Activated naive CD8-positive, alpha-beta T cell treated with anti-CD3 and anti-CD28 coated beads, Interleukin-2, amount 50 U/mL, for 16 hours (primary cell): Measurements from ENCODE around the gene ZDHHC11.
"Not testable (repeated sequence)": the region's sequence is repeated elsewhere in the genome, so short reads cannot be mapped to it uniquely, and the experiment has no call there.

Source experiments
- DNase-seq: peaks from one replicate; pipeline ENCODE4 v3.0.0-alpha.2; 2020; ENCODE audit warnings: low read depth, low spot score

The ZDHHC11 gene

GRCh38 chr5:807719-808514 lies 42.9 kb downstream of the ZDHHC11 start:
- DNase-seq, result not testable (repeated sequence)

DNA sequence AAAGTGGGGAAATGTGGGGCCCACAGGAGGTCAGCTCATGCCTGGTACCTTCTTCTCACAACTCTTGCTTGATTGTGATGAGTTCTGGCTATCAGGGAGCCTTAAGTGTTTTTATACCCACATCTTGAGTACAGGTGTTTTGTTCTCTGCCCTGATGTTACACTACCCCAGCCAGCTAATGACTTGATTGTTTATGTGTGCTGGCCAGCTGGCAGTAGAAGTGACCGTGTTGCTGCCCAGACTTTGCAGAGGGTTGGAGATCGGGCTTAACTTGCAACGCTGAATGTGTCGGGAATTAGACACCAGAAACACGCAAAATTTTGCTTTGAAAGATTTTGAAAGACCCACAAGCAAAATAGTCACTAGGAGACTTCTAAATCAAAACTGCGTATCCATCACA lies 49.3 kb downstream of the ZDHHC11 start:
- no peak for DNase-seq

- DNase-seq, result not testable (repeated sequence)
These were observed 49.7 kb downstream of the ZDHHC11 start for GRCh38 chr5:801055-801454.

- not testable (repeated sequence) for DNase-seq
These were observed 52.2 kb downstream of the ZDHHC11 start for GRCh38 chr5:798505-799138.

- DNase-seq, result not testable (repeated sequence)
These were observed 52.8 kb downstream of the ZDHHC11 start for GRCh38 chr5:797986-798385.

DNA sequence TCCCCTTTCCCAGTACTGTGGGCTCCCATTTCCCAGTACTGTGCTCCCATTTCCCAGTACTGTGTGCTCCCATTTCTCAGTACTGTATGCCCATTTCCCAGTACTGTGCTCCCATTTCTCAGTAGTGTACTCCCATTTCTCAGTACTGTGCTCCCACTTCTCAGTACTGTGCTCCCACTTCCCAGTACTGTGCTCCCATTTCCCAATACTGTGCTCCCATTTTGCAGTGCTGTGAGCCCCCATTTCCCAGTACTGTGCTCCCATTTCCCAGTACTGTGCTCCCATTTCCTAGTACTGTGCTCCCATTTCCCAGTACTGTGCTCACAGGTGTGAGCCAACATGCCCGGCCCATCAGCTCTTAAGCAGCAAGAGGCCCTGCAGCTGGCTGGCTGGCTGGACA lies 54.9 kb downstream of the ZDHHC11 start:
- DNase-seq, result not testable (repeated sequence)

DNA sequence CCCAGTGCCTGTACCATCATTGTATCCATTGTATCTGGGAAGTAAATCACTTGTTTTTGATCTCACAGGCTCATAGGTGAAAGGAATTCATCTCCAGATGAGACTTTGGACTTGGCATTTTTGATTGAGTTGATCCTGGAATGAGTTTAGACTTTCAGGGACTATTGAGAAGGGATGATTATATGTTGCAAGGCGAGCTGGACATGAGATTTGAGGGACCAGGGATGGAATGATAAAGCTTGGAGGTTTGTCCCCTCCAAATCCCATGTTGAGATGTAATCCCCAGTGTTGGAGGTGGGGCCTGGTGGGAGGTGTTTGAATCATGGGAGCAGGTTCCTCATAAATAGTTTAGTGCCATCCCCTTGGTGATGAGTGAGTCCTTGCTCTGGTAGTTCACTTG lies 55.8 kb downstream of the ZDHHC11 start:
- DNase-seq, result not testable (repeated sequence)

- not testable (repeated sequence) for DNase-seq
These were observed 62.1 kb downstream of the ZDHHC11 start for GRCh38 chr5:788703-789102.

- DNase-seq, result not testable (repeated sequence)
These were observed 62.9 kb downstream of the ZDHHC11 start for GRCh38 chr5:787857-788233.

DNA sequence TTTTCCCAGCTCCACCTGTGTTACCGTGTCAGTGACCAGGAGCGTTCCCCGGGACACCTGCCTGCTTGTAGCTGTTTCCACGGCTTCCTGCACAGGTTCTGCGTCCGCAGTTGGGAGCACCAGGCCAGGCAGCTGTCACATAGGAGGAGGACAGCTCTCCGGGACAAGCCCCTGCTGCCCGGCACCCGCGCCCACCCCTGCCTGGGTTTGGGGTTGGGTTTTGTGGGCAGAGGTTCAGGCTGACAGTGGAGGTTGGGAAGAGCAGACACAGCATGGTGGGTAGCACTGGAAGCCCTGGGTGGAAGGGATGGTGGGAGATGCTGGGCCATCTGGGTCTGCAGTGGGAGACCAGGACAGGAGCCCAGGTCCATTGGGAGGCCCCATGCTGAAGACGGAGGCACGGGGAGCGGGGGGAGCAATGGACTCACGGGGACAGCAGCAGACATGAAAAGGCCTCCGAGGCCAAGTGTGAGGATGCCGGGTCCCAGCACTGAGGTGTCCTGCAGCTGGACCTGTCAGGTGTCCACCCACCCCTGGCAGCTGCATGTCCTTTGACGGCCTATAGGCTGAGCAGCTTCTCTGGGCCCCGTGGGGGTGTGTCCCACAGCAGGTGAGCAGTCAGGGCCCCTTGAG lies 63.4 kb downstream of the ZDHHC11 start:
- DNase-seq, result not testable (repeated sequence)

GRCh38 chr5:785181-785705 lies 65.5 kb downstream of the ZDHHC11 start:
- not testable (repeated sequence) for DNase-seq

DNA sequence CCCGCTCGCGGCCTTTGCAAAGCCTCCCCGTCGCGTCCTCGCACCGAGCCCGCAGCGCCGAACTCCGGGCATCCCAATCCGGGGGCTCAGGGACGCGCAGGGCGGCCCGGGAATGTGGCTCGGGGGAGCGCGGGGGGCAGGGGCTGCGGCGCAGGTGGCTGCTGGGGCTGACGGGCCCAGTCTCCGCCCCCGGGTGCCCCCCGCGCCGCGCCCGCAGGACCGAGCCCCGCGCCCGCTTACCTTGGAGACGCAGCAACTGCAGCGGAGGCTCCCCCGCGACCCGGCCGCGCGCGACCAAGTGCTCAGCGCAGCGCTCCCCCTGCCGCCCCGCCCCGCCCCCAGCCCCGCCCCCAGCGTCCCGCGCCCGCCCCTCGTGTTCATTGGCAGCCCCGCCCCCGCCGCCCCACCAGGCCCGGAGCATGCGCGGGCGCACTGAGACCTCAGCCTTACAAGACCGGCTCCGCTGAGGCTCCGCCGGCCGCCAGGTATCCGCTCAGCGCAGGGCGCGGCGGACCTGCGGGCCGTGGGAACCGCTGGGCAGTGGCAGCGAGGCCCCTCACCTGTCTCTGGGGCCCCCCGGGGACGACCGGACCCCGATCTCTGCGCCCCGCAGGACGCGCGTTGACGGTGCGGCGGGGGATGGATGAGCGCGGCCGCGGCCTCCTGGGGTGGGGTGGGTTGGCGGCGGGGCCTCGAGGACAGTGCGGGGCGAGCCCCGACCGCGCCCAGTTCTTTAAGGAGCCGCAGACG lies 66.2 kb downstream of the ZDHHC11 start, which contains the start of gene ZDHHC11B:
Gene ZDHHC11B (minus strand): TSS at position 302 of the 750 bp plus-strand sequence. CDS start 17,810 bp downstream, outside the sequence.
- DNase-seq, result peak; percentile 94

- not testable (repeated sequence) for DNase-seq
These were observed 66.8 kb downstream of the ZDHHC11 start for GRCh38 chr5:783881-784427.

DNA sequence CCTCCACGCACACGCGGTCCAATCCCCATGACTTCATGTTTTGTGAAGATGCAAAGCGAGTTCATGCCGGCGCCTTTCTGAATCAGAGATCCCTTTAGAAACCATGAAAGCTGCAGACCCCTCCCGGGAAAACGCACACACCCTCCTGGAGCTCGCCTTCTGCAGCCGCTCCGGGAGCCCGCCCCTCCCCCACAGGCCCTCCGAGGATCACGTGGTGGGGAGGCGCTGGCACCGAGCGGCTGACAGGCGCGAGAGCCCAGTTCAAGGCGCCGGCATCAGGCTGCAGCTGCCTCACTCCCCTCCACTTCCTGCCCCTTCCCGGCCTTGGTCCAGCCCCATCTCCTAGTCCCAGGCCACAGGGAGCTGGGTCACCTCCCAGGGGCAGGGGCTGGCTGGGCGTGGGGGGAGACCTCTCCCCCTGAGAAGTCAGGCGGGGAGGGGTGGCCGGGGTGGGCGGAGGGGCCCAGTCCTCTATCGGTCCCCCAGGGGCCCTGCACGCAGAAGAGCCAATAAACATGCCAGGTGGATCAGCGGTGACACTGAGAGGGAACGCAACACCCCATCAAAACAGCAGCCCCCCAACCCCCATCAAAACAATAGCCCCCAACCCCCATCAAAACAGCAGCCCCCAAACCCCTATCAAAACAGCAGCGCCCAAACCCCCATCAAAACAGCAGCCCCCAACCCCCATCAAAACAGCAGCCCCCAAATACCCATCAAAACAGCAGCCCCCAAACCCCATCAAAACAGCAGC lies 67.6 kb downstream of the ZDHHC11 start:
- DNase-seq, result not testable (repeated sequence)

GRCh38 chr5:782356-782755 lies 68.4 kb downstream of the ZDHHC11 start:
- not testable (repeated sequence) for DNase-seq

GRCh38 chr5:780571-780970 lies 70.2 kb downstream of the ZDHHC11 start:
- not testable (repeated sequence) for DNase-seq

- not testable (repeated sequence) for DNase-seq
These were observed 71.8 kb downstream of the ZDHHC11 start for GRCh38 chr5:778967-779366.

DNA sequence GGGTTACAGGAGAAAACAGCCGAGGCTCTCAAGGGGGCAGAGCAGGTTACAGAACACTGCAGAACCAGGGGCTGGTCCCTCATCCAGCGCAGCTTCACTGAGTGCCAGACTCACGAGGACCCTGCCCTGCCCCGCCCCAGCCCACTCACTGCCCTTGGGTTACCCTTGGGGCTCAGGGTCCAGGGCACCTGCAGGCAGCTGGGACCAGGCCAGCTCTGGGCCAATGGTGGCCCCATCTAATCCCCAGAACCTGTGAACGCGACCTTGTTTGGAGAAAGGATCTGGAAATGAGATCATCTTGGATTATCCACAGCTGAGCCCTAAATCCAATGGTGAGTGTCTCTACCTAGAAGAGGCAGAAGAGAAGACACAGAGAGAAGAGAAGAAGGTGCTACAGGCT lies 72.4 kb downstream of the ZDHHC11 start:
- not testable (repeated sequence) for DNase-seq

GRCh38 chr5:777756-778161 lies 73.0 kb downstream of the ZDHHC11 start:
- DNase-seq, result no peak
